ENCODE results near the gene ODAD3. TPM values are rescaled to one million over a fixed set of nuclear protein-coding genes. Genes with fewer than 3 reads are reported as not detected.

The ODAD3 gene
- total RNA-seq (2014; rRNA removed), result 0.52 and 3.9 TPM in 2 replicates
- percentile 28 among the genes with signal in this experiment for Bru-seq, nascent RNA
- percentile 40 among the genes with signal in this experiment for BruChase-seq, experiment 1, labeled RNA remaining after a 6-hour chase
- percentile 28 among the genes with signal in this experiment for BruChase-seq, experiment 2, labeled RNA remaining after a 2-hour chase
- long read RNA-seq, partial matches to known transcripts, result 0 of 3 reads
- long read RNA-seq, other reads (novel, unspliced or antisense), result 2 of 3 reads

DNA sequence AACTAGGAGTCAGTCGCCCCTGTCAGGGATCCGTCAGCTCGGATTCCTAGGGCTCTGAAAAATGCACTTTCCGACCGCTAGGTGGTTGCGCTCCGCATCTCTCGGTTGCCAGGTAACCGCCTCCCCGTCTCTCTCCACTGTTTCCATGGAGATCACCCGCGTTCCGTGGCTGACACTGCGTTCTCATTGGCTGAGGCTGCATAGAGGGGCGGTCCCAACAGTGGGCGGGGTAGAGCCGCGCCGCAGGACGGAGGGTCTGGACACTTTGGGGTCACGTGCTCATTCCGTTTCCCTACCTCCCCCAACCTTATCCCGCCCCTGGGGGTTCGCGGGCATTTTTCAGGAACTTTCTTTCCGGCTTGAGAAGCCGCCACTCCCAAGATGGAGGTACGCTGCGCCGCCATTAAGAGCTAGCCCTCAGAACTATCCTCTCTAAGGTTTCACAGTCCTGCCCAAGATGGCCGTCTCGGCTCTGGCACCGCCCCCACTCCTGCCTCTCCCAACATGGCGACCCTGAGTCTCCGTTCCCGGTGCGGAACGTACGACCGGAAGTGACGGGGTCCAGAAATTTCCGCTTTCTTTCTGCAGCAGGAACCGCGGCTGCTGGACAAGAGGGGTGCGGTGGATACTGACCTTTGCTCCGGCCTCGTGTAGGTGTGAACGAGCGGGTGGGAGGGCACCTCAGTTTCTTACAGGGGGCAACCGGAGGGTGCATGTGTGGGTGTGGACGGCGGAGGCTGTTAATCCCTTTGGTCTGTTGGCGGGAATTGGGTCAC lies at the start of gene ODAD3, which contains the start of gene PRKCSH:
Gene ODAD3, minus strand, starts transcription at position 65 of the 776 bp plus-strand sequence. CDS start 105 bp downstream, outside the sequence.
Gene PRKCSH, plus strand, starts transcription at position 579 of the 776 bp plus-strand sequence. CDS start 483 bp downstream, outside the sequence.
- POLR2A ChIA-PET (ENCODE audit: unreplicated experiment), result interaction anchor here (0.5 to 0.9 kb wide), 5 partner anchors 58 to 1358 kb away, joined by 3 to 6 read pairs (median 5); partner anchors contain the start of gene ECSIT
- H3K36me3 ChIP-seq (ENCODE audit: low read depth, low read length), result peaks cover 10% of the 10 kb centered on the region

GRCh38 chr19:11483366-11484111 lies 48.6 kb upstream of the ODAD3 start:
- H3K9me2 ChIP-seq (replicated peaks; ENCODE audit: low read length), result no peaks in the 10 kb centered on the region
- intact Hi-C loops (cut with micrococcal nuclease), result loop anchor here (2.0 kb wide), 1 partner anchor 105 kb away; no protein-coding TSS in a partner anchor
- ATAC-seq (no peak), DNase-seq (no peak)
- no peaks in the 10 kb centered on the region for H3F3A ChIP-seq (ENCODE audit: low read length, unreplicated experiment)
- H4K20me1 ChIP-seq (ENCODE audit: low read length), result no peaks in the 10 kb centered on the region
- H3K36me3 ChIP-seq (ENCODE audit: low read depth, low read length), result no peaks in the 10 kb centered on the region
- no peak overlapping the region for H3K27ac ChIP-seq (ENCODE audit: low read length)
- H3K9me3 ChIP-seq (ENCODE audit: low read length), result no peaks in the 10 kb centered on the region
- BruUV-seq (replicated peaks), result no TSS peak
- H3K27me3 ChIP-seq (ENCODE audit: low read length), result peaks cover 14% of the 10 kb centered on the region; the same call in 1 of the 2 replicates
- no peak overlapping the region for H3K9ac ChIP-seq (ENCODE audit: low read length)
- H2AFZ ChIP-seq (ENCODE audit: low read length), result no peak overlapping the region
- no peak overlapping the region for H3K4me2 ChIP-seq (ENCODE audit: low read length)
- no peaks in the 10 kb centered on the region for H3K79me2 ChIP-seq (ENCODE audit: low read length)
- no peak for TF ChIP-seq EZH2phosphoT487 (IDR thresholded peaks at IDR 0.05; ENCODE audit: borderline replicate concordance, low read length)
- H3K4me3 ChIP-seq (ENCODE audit: low read length), result no peak overlapping the region
- ChIA-PET POLR2A (ENCODE audit: unreplicated experiment) (no interaction called here), CTCF (interaction anchor here (0.7 to 2.1 kb wide), 2 partner anchors 173 to 190 kb away, joined by 3 to 8 read pairs; no protein-coding TSS in a partner anchor)
- H3K4me1 ChIP-seq (ENCODE audit: insufficient read depth, low read length), result peaks cover 7% of the 10 kb centered on the region; the same call in 1 of the 2 replicates

More for the DNA sequence above, at the start of gene ODAD3, which contains the start of gene PRKCSH:
- no peaks in the 10 kb centered on the region for H3F3A ChIP-seq (ENCODE audit: low read length, unreplicated experiment)
- H3K9me2 ChIP-seq (replicated peaks; ENCODE audit: low read length), result no peaks in the 10 kb centered on the region
- no peaks in the 10 kb centered on the region for H3K9me3 ChIP-seq (ENCODE audit: low read length)
- H3K27ac ChIP-seq (ENCODE audit: low read length), result peak within 1 kb of the TSS; percentile 23
- peak within 1 kb of the TSS; percentile 87 for H3K4me3 ChIP-seq (ENCODE audit: low read length)
- peak within 1 kb of the TSS; percentile 88 for H3K9ac ChIP-seq (ENCODE audit: low read length)
- H2AFZ ChIP-seq (ENCODE audit: low read length), result peak within 1 kb of the TSS; percentile 98
- no TSS peak for BruUV-seq (replicated peaks)
- H3K4me2 ChIP-seq (ENCODE audit: low read length), result peak within 1 kb of the TSS; percentile 94
- intact Hi-C loops (cut with micrococcal nuclease), result loop anchor here (1.0 to 5.0 kb wide), 4 partner anchors 54 to 143 kb away; partner anchors contain the start of genes RAB3D and ZNF653
- TF ChIP-seq, protein P1, sequence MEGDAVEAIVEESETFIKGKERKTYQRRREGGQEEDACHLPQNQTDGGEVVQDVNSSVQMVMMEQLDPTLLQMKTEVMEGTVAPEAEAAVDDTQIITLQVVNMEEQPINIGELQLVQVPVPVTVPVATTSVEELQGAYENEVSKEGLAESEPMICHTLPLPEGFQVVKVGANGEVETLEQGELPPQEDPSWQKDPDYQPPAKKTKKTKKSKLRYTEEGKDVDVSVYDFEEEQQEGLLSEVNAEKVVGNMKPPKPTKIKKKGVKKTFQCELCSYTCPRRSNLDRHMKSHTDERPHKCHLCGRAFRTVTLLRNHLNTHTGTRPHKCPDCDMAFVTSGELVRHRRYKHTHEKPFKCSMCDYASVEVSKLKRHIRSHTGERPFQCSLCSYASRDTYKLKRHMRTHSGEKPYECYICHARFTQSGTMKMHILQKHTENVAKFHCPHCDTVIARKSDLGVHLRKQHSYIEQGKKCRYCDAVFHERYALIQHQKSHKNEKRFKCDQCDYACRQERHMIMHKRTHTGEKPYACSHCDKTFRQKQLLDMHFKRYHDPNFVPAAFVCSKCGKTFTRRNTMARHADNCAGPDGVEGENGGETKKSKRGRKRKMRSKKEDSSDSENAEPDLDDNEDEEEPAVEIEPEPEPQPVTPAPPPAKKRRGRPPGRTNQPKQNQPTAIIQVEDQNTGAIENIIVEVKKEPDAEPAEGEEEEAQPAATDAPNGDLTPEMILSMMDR (conservative IDR thresholded peaks at IDR 0.05; ENCODE audit: low read depth, low read length), result peak; percentile 88
- TF ChIP-seq EZH2phosphoT487 (IDR thresholded peaks at IDR 0.05; ENCODE audit: borderline replicate concordance, low read length) (no peak), EZH2 (IDR thresholded peaks at IDR 0.05; ENCODE audit: low read length, unreplicated experiment) (no peak)
- DNase-seq, result peak; percentile 100
- peak; percentile 93 for ATAC-seq
- no peaks in the 10 kb centered on the region for H3K27me3 ChIP-seq (ENCODE audit: low read length)
- peaks cover 13% of the 10 kb centered on the region for H3K4me1 ChIP-seq (ENCODE audit: insufficient read depth, low read length)
- no peaks in the 10 kb centered on the region for H4K20me1 ChIP-seq (ENCODE audit: low read length)
- peaks cover 27% of the 10 kb centered on the region for H3K79me2 ChIP-seq (ENCODE audit: low read length)
- CTCF ChIA-PET, result interaction anchor here (0.5 to 1.4 kb wide), 11 partner anchors 14 to 340 kb away, joined by 3 to 29 read pairs (median 6); partner anchors contain the start of genes ECSIT and RGL3
